ENCODE data around the gene SCYL2.
"Not testable (repeated sequence)": the region's sequence is repeated elsewhere in the genome, so short reads cannot be mapped to it uniquely, and the experiment has no call there.

SCYL2 gene

GRCh38 chr12:100263131-100263530 is 3.8 kb upstream of the SCYL2 start:
- no peak for DNase-seq (ENCODE audit: low read depth, low spot score)

GRCh38 chr12:100265107-100265506 is 1.9 kb upstream of the SCYL2 start:
- DNase-seq (ENCODE audit: low read depth, low spot score) = not testable (repeated sequence)

- DNase-seq (ENCODE audit: low read depth, low spot score) = no peak
Observed at GRCh38 chr12:100265732-100266584, 1.0 kb upstream of the SCYL2 start.

- DNase-seq (ENCODE audit: low read depth, low spot score) = no peak
Observed at GRCh38 chr12:100266585-100266834, 467 bp upstream of the SCYL2 start.

GRCh38 chr12:100267603-100268281 is 765 bp downstream of the SCYL2 start:
- no peak for DNase-seq (ENCODE audit: low read depth, low spot score)

GRCh38 chr12:100268835-100269564 is 2.0 kb downstream of the SCYL2 start:
- DNase-seq (ENCODE audit: low read depth, low spot score) = peak; percentile 24

GRCh38 chr12:100273782-100274181 is 6.8 kb downstream of the SCYL2 start:
- DNase-seq (ENCODE audit: low read depth, low spot score) = no peak

- DNase-seq (ENCODE audit: low read depth, low spot score) = no peak
Observed at GRCh38 chr12:100274291-100274690, 7.3 kb downstream of the SCYL2 start.

GRCh38 chr12:100279159-100279558 is 12.2 kb downstream of the SCYL2 start:
- no peak for DNase-seq (ENCODE audit: low read depth, low spot score)

GRCh38 chr12:100279607-100280244 is 12.7 kb downstream of the SCYL2 start:
- DNase-seq (ENCODE audit: low read depth, low spot score) = peak; percentile 41

- DNase-seq (ENCODE audit: low read depth, low spot score) = not testable (repeated sequence)
Observed at GRCh38 chr12:100284556-100284955, 17.6 kb downstream of the SCYL2 start.

- DNase-seq (ENCODE audit: low read depth, low spot score) = no peak
Observed at GRCh38 chr12:100289038-100289437, 22.1 kb downstream of the SCYL2 start.

- DNase-seq (ENCODE audit: low read depth, low spot score) = no peak
Observed at GRCh38 chr12:100290016-100290415, 23.0 kb downstream of the SCYL2 start.

GRCh38 chr12:100293017-100293416 is 26.0 kb downstream of the SCYL2 start:
- no peak for DNase-seq (ENCODE audit: low read depth, low spot score)

GRCh38 chr12:100294366-100294765 is 27.4 kb downstream of the SCYL2 start:
- DNase-seq (ENCODE audit: low read depth, low spot score) = not testable (repeated sequence)

GRCh38 chr12:100295764-100296555 is 29.0 kb downstream of the SCYL2 start:
- DNase-seq (ENCODE audit: low read depth, low spot score) = peak; percentile 6

- DNase-seq (ENCODE audit: low read depth, low spot score) = no peak
Observed at GRCh38 chr12:100302081-100302480, 35.1 kb downstream of the SCYL2 start.

- no peak for DNase-seq (ENCODE audit: low read depth, low spot score)
Observed at GRCh38 chr12:100303831-100304230, 36.9 kb downstream of the SCYL2 start.

GRCh38 chr12:100304334-100304733 is 37.4 kb downstream of the SCYL2 start:
- not testable (repeated sequence) for DNase-seq (ENCODE audit: low read depth, low spot score)

- DNase-seq (ENCODE audit: low read depth, low spot score) = not testable (repeated sequence)
Observed at GRCh38 chr12:100308138-100308537, 41.2 kb downstream of the SCYL2 start.

- DNase-seq (ENCODE audit: low read depth, low spot score) = no peak
Observed at GRCh38 chr12:100311317-100311716, 44.3 kb downstream of the SCYL2 start.
